MCF 10A (cell line): ENCODE measurements around the gene HAGHL. TPM values are rescaled to one million over a fixed set of nuclear protein-coding genes. Genes with fewer than 3 reads are reported as not detected.

Experiments
- BruUV-seq: library from RNA; stranded (reverse); fragments of 400-500 nt; replicated peaks from 2 replicates; lab custom pipeline; 2021; lab: Mats Ljungman, UMichigan
- CTCF ChIA-PET: fragments of 300-600 bp; sonication (Branson Sonifier 250); formaldehyde crosslinking; extraction: SDS; loops from one replicate; lab custom pipeline; 2021; ENCODE audit warnings: antibody characterized with exemption, inconsistent platforms; lab: Yijun Ruan, JAX
- POLR2A ChIA-PET: fragments of 300-600, 350-650 bp; sonication (Branson Sonifier 250); formaldehyde crosslinking; extraction: SDS; loops from one replicate; lab custom pipeline; 2020; ENCODE audit warnings: antibody characterized with exemption, inconsistent platforms; lab: Yijun Ruan, JAX
- DNase-seq: peaks from one replicate; pipeline ENCODE4 v3.0.0-alpha.2; 2018; ENCODE audit not compliant: unreplicated experiment
- H3K27ac Mint-ChIP-seq: one replicate; pipeline ENCODE4 v1.8.0; 2022; ENCODE audit warnings: mild to moderate bottlenecking, low read depth, mixed read lengths; ENCODE audit not compliant: unreplicated experiment
- H3K27me3 Mint-ChIP-seq: one replicate; pipeline ENCODE4 v1.8.0; 2022; ENCODE audit warnings: mixed read lengths; ENCODE audit not compliant: insufficient read depth, unreplicated experiment
- H3K36me3 Mint-ChIP-seq: one replicate; pipeline ENCODE4 v1.8.0; 2022; ENCODE audit warnings: mild to moderate bottlenecking, moderate library complexity, mixed read lengths; ENCODE audit not compliant: insufficient read depth, unreplicated experiment
- H3K4me1 Mint-ChIP-seq: one replicate; pipeline ENCODE4 v1.8.0; 2022; ENCODE audit warnings: mixed read lengths; ENCODE audit not compliant: insufficient read depth, unreplicated experiment
- H3K4me3 Mint-ChIP-seq: one replicate; pipeline ENCODE4 v1.8.0; 2022; ENCODE audit warnings: mild to moderate bottlenecking, moderate library complexity, mixed read lengths; ENCODE audit not compliant: unreplicated experiment
- H3K9me3 Mint-ChIP-seq: one replicate; pipeline ENCODE4 v1.8.0; 2022; ENCODE audit warnings: mixed read lengths; ENCODE audit not compliant: unreplicated experiment
- intact Hi-C: fragments of 100-400 bp; cut with micrococcal nuclease; formaldehyde crosslinking; loops from 2 replicates; pipeline ENCODE4 v1.14.1; 2022
- total RNA-seq: library from RNA; stranded (reverse); gene quantifications from 2 replicates; pipeline ENCODE4 v1.2.3, GENCODE V29; 2022
- TF ChIP-seq, protein P1 (sequence below): fragments of 200-600 bp; IDR thresholded peaks from one replicate; pipeline ENCODE4 v1.8.0; 2022; ENCODE audit warnings: antibody characterized with exemption, mild to moderate bottlenecking; ENCODE audit not compliant: unreplicated experiment

HAGHL gene
- total RNA-seq, 1 experiment from 2014 or later: 24.5 TPM

GRCh38 chr16:732332-732731, 5.4 kb downstream of the HAGHL start:
- Mint-ChIP-seq H3K27me3 (no peaks in the 10 kb centered on the region), H3K36me3 (peaks cover 55% of the 10 kb centered on the region), H3K9me3 (no peaks in the 10 kb centered on the region), H3K4me3 (no peak overlapping the region), H3K4me1 (peaks cover under 1% of the 10 kb centered on the region), H3K27ac (no peak overlapping the region)
- TF ChIP-seq, protein P1, sequence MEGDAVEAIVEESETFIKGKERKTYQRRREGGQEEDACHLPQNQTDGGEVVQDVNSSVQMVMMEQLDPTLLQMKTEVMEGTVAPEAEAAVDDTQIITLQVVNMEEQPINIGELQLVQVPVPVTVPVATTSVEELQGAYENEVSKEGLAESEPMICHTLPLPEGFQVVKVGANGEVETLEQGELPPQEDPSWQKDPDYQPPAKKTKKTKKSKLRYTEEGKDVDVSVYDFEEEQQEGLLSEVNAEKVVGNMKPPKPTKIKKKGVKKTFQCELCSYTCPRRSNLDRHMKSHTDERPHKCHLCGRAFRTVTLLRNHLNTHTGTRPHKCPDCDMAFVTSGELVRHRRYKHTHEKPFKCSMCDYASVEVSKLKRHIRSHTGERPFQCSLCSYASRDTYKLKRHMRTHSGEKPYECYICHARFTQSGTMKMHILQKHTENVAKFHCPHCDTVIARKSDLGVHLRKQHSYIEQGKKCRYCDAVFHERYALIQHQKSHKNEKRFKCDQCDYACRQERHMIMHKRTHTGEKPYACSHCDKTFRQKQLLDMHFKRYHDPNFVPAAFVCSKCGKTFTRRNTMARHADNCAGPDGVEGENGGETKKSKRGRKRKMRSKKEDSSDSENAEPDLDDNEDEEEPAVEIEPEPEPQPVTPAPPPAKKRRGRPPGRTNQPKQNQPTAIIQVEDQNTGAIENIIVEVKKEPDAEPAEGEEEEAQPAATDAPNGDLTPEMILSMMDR: no peak
- CTCF ChIA-PET: interaction anchor here (0.7 to 1.7 kb wide), 3 partner anchors 12 to 48 kb away, joined by 3 read pairs; no protein-coding TSS in a partner anchor
- intact Hi-C loops: no loop called here
- POLR2A ChIA-PET: interaction anchor here (0.6 to 1.1 kb wide), 2 partner anchors 29 kb away, joined by 3 read pairs; no protein-coding TSS in a partner anchor
- DNase-seq: no peak
- BruUV-seq: no TSS peak

DNA sequence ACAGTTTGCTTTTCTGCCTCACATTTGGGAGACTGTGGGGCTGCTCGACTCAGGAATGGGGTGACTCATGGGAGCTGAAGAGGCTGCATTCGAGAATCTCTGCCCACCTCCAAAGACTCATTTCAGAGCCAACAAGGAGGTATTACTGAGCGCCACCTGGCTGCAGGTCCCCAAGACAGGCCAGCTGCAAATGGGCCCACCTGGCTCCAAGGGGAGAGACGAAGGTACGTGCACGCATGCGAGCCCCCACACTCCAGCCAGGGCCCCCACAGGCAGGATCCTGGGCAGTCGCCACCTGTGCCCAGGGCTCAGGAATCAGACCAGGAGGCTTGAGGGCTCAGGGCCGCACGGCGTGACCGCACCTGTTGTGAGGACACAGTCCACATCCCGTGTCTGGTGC, 6.0 kb downstream of the HAGHL start:
- peaks cover 59% of the 10 kb centered on the region for H3K36me3 Mint-ChIP-seq
- H3K27ac Mint-ChIP-seq: no peak overlapping the region
- H3K4me3 Mint-ChIP-seq: no peak overlapping the region
- POLR2A ChIA-PET: interaction anchor here (0.7 to 0.8 kb wide), 2 partner anchors 21 to 49 kb away, joined by 3 to 4 read pairs; no protein-coding TSS in a partner anchor
- TF ChIP-seq, protein P1: no peak
- H3K9me3 Mint-ChIP-seq: no peaks in the 10 kb centered on the region
- H3K4me1 Mint-ChIP-seq: peaks cover 6% of the 10 kb centered on the region
- BruUV-seq: no TSS peak
- intact Hi-C loops: no loop called here
- no peak for DNase-seq
- CTCF ChIA-PET: interaction anchor here (0.7 to 1.2 kb wide), 3 partner anchors 9 to 38 kb away, joined by 3 read pairs; no protein-coding TSS in a partner anchor
- H3K27me3 Mint-ChIP-seq: no peaks in the 10 kb centered on the region

GRCh38 chr16:733382-734207, 6.7 kb downstream of the HAGHL start:
- H3K27me3 Mint-ChIP-seq: no peaks in the 10 kb centered on the region
- no peak overlapping the region for H3K4me3 Mint-ChIP-seq
- intact Hi-C loops: no loop called here
- no TSS peak for BruUV-seq
- H3K9me3 Mint-ChIP-seq: no peaks in the 10 kb centered on the region
- ChIA-PET CTCF (interaction anchor here (0.7 to 1.2 kb wide), 3 partner anchors 9 to 38 kb away, joined by 3 read pairs; no protein-coding TSS in a partner anchor), POLR2A (interaction anchor here (0.7 to 0.8 kb wide), 2 partner anchors 21 to 48 kb away, joined by 3 to 4 read pairs; no protein-coding TSS in a partner anchor)
- DNase-seq: no peak
- TF ChIP-seq, protein P1: peak; percentile 28
- peaks cover 6% of the 10 kb centered on the region for H3K4me1 Mint-ChIP-seq
- peaks cover 56% of the 10 kb centered on the region for H3K36me3 Mint-ChIP-seq
- H3K27ac Mint-ChIP-seq: no peak overlapping the region

- Mint-ChIP-seq H3K27ac (no peak overlapping the region), H3K36me3 (peaks cover 56% of the 10 kb centered on the region), H3K27me3 (no peaks in the 10 kb centered on the region), H3K4me3 (no peak overlapping the region), H3K9me3 (no peaks in the 10 kb centered on the region), H3K4me1 (peaks cover 6% of the 10 kb centered on the region)
- DNase-seq: no peak
- CTCF ChIA-PET: interaction anchor here (1.0 kb wide), 1 partner anchor 8 kb away, joined by 3 read pairs; no protein-coding TSS in a partner anchor
- TF ChIP-seq, protein P1: no peak
- no TSS peak for BruUV-seq
- POLR2A ChIA-PET: interaction anchor here (4.1 kb wide), 1 partner anchor 13 kb away, joined by 25 read pairs; the partner anchor contains the start of gene ANTKMT
- intact Hi-C loops: no loop called here
These were observed 7.5 kb downstream of the HAGHL start for GRCh38 chr16:734208-734980.
